HTR-8/SVneo (cell line): ENCODE data around the gene CYP4F3.
"Not testable (repeated sequence)": the region's sequence is repeated elsewhere in the genome, so short reads cannot be mapped to it uniquely, and the experiment has no call there.

Source experiments
- DNase-seq: peaks from one replicate; pipeline ENCODE4 v3.0.0; 2011; ENCODE audit warnings: low spot score, mixed read lengths; ENCODE audit not compliant: insufficient read length
- FAIRE-seq: peaks from 2 replicates; lab custom pipeline; 2011; peaks lifted over from hg19 to GRCh38; lab: Jason Lieb, UNC

Gene CYP4F3, protein sequence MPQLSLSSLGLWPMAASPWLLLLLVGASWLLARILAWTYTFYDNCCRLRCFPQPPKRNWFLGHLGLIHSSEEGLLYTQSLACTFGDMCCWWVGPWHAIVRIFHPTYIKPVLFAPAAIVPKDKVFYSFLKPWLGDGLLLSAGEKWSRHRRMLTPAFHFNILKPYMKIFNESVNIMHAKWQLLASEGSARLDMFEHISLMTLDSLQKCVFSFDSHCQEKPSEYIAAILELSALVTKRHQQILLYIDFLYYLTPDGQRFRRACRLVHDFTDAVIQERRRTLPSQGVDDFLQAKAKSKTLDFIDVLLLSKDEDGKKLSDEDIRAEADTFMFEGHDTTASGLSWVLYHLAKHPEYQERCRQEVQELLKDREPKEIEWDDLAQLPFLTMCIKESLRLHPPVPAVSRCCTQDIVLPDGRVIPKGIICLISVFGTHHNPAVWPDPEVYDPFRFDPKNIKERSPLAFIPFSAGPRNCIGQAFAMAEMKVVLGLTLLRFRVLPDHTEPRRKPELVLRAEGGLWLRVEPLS

DNA sequence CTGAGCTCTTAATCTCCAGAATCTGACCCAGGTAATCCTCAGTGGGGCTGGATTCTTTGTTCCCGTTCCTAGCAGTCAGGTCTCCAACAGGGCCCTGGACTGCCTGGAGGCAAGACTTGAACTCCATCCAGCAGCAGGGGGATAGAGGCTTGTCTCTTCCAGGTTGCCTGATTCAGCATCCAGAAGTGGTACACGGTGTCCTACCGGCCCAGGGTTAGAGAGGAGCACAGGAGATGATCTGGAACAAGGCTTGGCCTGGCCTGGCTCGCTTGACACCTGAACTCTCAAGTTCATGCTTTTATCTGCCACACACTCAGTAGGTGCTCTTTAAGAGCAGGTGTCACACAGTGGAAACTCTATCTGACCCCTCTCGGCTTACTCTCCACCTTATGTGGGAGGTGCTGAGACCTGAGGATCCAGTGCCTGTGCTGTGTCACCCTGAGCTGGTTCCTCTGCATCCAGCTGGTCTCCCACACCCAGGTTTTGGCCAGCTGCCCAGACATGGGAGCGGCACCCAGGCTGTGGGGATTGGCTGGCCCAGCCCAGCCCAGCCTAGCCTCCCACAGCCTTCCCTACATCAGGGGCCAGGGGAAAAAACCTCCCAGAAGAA, at the start of gene CYP4F3:
TSS of gene CYP4F3 (plus strand) at position 604 of the 610 bp plus-strand sequence. CDS start 519 bp downstream, outside the sequence.
- FAIRE-seq: no peak
- no peak for DNase-seq

DNA sequence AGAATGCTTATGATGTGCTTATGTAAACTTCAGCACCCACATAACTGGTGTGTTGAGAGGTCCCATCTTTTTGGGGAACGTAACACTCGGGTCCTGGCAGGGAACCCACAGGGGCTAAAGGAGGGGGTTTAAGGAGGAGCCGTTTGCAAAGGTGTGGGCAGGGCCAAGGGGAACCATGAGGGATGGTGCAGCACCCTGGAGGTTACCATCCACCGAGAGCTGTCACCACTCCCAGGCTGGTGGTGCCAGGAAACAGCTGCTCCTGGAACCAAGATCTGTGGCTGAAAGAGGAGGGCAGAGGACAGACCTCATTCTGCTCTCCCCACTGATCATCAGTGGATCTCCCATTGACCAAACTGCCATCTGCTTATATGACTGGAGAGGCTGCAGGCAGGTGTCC, 48.9 kb upstream of the CYP4F3 start:
- FAIRE-seq: no peak
- no peak for DNase-seq

DNA sequence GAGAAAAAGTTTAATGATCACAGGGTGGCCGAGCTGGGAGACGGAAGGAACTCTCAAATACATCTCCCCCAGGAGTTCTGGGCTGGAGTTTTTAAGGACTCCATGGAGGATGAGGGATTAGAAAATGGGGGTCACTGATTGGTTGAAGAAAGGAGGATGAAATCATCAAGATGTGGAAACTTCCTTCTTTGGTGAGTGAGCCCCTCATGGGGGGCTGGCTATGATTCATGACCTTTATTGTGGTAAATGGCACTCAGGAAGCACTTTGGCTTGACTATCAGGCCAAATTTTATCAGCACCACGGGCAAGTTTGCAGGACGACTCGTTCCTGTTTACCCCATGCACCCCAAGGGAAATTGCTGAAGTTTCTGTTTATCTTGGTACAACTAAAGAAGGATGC, 48.2 kb upstream of the CYP4F3 start:
- DNase-seq, FAIRE-seq: not testable (repeated sequence)

DNA sequence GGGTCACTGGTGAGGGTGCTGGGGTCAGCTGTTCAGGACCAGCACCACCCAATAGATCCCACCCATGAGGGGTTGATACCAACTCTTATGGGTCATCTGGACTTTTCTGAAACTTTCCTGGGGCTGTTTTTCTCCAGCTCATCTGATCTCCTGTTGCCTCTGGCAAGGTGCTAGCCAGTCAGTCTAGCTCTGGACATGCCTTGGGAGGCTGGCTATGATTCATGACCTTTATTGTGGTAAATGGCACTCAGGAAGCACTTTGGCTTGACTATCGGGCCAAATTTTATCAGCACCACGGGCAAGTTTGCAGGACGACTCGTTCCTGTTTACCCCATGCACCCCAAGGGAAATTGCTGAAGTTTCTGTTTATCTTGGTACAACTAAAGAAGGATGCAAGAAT, 46.9 kb upstream of the CYP4F3 start:
- not testable (repeated sequence) for DNase-seq, FAIRE-seq

DNA sequence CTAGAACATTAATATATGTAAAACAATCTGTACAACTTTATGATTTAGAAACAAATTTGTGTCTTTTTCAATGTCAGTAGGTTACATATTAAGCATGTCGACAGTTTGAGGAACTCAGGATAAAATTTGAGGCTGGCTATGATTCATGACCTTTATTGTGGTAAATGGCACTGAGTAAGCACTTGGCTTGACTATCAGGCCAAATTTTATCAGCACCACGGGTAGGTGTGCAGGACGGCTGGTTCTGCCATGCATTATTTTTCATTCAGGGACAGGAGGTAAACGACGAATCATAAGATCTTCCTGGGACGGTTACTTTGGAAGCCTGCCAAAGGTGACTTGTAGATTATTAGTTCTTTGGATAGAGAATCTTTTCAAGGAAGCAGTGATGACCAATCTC, 45.6 kb upstream of the CYP4F3 start:
- no peak for DNase-seq
- no peak for FAIRE-seq

DNA sequence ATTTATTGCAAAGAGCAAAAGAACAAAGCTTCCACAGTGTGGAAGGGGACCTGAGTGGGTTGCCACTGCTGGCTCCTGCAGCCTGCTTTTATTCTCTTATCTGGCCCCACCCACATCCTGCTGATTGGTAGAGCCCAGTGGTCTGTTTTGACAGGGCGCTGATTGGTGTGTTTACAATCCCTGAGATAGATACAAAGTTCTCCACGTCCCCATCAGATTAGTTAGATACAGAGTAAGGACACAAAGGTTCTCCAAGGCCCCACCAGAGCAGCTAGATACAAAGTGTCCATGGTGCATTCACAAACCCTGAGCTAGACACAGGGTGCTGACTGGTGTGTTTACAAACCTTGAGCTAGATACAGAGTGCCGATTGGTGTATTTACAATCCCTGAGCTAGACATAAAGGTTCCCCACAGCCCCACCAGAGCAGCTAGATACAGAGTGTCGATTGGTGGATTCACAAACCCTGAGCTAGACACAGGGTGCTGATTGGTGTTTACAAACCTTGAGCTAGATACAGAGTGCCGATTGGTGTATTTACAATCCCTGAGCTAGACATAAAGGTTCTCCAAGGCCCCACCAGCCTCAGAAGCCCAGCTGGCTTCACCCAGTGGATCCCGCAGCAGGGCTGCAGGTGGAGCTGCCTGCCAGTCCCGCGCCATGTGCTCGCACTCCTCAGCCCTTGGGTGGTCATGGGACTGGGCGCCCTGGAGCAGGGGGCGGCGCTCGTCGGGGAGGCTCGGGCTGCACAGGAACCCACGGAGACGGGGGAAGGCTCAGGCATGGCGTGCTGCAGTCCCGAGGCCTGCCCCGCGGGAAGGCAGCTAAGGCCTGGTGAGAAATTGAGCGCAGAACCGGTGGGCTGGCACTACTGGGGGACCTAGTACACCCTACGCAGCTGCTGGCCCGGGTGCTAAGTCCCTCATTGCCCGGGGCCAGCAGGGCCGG, 32.4 kb upstream of the CYP4F3 start:
- FAIRE-seq, DNase-seq: not testable (repeated sequence)

DNA sequence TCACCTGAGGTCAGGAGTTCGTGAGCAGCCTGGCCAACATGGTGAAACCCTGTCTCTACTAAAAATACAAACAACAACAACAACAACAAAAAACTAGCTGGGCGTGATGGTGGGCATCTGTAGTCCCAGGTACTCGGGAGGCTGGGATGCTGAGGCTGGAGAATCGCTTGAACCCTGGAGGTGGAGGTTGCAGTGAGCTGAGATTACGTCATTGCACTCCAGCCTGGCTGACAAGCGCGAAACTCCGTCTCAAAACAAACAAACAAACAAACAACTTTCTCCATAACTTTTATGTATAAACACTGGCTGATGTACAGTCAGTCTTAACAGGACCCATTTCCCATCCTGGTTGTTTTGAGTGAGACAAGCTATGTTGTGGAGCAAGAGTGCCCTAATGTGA, 31.4 kb upstream of the CYP4F3 start:
- FAIRE-seq: no peak
- DNase-seq: no peak

DNA sequence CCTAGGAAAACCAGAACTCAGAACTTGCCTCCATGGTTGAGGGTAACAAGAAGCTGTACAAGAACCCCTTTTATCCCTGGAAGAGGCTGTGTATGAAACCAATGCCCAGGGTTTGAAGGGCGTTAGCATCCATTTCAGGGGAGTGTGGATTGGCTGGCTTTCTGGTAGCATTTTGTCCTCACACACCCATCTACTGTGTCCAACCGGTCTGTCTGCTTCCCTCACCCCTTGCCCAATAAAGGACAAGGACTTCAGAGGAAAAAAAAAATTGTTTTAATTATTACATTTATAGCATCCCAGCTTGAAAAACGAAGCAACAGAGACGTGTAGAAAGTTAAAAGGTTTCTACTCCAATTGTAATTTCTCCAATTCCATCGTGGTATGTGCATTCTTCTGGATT, 28.4 kb upstream of the CYP4F3 start:
- no peak for DNase-seq

DNA sequence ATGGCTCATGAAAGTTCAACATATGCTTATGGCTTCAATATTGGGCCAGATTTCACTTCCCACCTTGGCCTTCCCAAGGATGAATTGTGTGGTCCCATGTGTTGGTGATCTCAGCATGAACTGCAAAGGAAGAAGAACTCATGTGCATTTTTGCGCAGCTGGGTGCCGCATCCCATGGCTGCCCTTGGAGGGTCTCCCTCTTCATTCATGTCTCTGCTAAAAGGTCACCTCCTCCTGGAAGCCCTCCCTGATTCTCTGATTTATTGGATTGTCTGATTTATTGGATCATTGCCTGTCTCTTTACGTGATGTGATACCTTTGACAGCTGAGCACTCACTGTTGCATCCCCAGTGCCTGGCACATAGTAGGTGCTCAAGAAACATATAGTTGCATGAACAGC, 27.4 kb upstream of the CYP4F3 start:
- DNase-seq: no peak
- no peak for FAIRE-seq

More for the DNA sequence above, 28.4 kb upstream of the CYP4F3 start:
- FAIRE-seq: no peak

DNA sequence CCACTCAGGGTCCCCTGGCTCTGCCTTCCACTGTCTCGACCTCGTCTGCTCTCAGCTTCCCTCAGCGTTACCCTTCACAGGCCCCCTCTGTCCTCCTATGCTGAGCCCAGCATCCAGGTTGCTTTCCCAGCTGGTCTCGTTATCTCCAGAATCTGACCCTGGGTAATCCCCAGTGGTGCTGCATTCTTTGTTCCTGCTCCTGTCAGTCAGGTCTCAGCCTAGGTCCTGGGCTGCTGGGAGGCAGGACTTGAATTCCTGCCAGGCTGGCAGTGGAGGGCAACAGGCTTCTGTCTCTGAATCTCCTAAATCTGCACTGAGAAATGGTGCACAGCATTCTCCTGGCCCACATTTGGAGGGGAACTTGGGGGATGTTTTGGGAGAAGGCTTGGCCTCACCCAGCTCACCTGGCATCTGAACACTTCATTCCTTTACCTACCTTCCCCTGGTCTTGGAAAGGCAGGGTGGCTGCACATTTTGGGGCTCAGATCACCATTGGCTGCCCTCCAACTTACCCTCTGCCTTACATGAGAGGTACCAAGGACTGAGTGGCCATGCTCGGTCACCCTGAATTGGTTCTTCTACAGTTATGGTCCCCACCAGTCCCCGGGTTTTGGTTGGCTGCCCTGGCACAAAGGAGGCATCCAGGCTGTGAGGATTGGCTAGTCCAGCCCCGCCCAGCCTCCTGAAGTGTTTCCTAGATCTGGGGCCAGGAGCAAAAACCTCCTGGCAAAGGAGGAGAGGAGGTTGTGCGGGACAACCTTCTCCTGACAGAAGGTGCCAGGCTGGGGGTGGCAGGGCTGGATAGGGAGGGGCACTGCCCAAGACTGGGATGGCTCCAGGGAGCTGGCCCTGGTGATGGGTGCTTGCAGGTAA, 26.0 kb upstream of the CYP4F3 start, which contains the start of gene CYP4F8:
TSS of gene CYP4F8 (plus strand) at position 712 of the 873 bp plus-strand sequence. CDS start 399 bp downstream, outside the sequence.
- FAIRE-seq: no peak
- DNase-seq: no peak

DNA sequence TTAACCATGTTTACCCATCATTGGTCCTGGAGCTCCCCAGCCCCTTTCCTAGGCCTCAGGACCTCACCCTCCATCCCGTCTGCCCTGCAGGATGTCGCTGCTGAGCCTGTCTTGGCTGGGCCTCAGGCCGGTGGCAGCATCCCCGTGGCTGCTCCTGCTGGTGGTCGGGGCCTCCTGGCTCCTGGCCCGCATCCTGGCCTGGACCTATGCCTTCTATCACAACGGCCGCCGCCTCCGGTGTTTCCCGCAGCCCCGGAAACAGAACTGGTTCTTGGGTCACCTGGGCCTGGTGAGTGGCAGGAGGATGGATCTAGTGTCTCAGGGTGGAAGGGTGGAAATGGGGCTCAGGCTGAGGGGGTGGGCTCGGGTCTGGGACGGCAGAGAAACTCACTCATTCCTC, 25.2 kb upstream of the CYP4F3 start:
- FAIRE-seq (no peak), DNase-seq (no peak)

DNA sequence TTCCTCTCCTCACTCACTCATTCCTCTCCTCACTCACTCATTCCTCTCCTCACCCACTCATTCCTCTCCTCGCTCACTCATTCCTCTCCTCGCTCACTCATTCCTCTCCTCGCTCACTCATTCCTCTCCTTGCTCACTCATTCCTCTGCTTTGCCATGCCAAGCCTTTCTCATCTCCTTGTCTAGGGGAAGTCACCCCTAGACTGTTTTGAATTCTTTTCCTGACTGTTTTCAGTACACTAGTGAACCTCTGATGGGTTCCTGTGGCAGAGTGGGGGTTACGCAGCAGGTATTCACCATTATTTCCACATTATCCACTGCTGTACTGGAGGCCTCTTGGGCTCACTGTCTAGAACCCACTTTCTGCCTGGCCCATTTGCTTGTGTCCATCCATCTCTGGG, 24.5 kb upstream of the CYP4F3 start:
- no peak for FAIRE-seq

DNA sequence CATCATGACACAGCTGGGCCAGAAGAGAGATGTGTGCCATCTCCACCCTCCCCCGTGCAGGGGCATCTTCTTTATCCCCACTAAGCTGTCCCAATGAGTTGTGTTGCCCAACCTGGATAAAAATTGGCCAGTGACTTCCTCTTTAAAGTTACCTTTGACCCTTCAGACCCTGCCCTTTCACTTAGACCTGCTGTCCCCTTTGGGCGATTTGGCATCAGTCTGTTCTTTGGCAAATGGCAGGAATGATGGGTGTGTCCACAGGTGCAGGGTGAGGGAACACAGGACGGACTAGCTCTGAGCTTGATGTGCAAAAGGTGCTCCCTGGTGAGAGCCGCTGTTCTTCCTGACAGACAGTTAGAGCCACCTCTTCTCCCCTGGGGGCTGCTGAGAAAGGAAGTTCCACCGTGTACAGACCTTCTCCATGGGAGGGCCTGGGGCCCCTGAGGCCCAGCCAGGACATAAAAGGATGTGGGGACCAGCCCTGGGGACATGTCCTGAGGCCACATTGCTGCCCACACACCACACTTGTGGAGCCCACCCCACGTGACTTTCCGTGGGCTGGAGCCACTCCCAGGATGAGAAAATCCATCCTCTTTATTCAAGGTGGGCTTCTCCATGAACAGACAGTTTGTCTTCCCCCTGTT, 23.9 kb upstream of the CYP4F3 start:
- DNase-seq: no peak
- no peak for FAIRE-seq

More for the DNA sequence above, 24.5 kb upstream of the CYP4F3 start:
- DNase-seq: no peak

DNA sequence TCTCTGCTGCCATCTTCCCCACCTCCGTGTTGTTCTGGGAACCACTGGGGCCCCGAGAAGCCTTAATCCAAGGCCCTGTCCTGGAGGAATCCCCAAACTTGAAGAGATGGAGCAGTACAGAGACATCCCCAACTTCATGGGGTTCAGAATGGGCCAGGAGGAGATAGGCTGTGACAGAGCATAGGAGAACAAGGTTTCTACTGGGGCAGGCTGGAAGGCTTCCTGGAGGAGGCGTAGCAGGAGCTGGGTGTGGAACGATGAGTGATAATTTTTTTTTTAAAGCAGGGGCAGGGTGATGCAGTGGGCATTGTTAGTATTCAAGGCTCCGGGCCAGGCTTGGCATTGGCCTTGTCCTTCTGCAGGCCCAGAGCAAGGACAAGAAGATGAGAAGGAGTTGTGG, 22.4 kb upstream of the CYP4F3 start:
- DNase-seq (no peak), FAIRE-seq (no peak)

DNA sequence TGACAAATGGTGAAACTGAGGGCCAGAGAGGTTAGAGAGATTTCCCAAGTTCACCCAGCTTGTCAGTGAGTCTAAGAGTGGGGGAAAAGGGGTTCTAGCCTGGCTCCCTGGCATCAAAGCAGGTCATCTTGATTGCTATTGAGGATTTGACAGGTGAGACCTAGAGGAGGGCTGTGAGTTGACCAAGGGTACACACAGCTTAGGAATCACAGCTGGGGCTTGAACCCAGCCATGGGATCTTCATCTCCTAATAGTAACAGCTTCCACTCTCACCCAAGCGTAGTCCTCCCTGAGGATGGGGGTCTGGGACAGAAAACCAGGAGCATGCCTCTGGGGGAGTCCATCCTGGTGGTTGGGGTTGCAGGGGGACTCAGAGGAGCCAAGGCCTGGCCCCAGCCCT, 18.9 kb upstream of the CYP4F3 start:
- FAIRE-seq: no peak

DNA sequence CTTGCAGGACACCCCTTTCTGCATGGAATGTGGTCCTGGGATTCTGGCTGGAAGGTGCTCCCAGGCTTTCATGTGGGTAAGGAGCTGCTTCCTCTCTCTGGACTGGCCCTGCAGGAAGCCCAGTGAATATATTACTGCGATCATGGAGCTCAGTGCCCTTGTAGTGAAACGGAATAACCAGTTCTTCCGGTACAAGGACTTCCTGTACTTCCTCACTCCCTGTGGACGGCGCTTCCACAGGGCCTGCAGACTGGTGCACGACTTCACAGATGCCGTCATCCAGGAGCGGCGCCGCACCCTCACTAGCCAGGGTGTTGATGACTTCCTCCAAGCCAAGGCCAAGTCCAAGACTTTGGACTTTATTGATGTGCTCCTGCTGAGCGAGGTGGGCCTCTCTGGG, 17.7 kb upstream of the CYP4F3 start:
- DNase-seq (no peak), FAIRE-seq (no peak)

More for the DNA sequence above, 18.9 kb upstream of the CYP4F3 start:
- DNase-seq: no peak

DNA sequence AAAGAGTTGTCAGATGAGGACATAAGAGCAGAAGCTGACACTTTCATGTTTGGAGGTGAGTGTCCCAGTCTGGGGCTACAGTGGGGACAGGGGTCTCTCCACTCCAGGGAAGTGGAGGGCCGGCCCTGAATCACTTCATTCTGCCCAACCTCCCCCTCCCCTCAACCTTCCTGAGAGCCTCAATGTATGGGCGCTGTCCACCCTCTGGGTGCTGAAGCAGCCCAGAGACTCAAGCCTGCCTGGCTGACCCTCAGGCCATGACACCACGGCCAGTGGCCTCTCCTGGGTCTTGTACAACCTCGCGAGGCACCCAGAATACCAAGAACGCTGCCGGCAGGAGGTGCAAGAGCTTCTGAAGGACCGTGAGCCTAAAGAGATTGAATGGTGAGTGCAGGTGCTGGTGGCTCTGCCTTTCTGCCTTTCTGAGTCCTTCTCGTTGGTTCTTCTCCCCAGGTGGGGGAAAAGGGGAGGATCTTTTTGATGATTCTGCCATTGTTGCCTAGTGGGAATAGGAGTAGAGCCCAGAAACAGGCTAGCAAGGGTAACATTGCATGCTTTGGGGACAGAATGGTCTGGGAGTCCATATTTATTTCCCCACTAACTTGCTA, 16.9 kb upstream of the CYP4F3 start:
- no peak for DNase-seq
- no peak for FAIRE-seq

DNA sequence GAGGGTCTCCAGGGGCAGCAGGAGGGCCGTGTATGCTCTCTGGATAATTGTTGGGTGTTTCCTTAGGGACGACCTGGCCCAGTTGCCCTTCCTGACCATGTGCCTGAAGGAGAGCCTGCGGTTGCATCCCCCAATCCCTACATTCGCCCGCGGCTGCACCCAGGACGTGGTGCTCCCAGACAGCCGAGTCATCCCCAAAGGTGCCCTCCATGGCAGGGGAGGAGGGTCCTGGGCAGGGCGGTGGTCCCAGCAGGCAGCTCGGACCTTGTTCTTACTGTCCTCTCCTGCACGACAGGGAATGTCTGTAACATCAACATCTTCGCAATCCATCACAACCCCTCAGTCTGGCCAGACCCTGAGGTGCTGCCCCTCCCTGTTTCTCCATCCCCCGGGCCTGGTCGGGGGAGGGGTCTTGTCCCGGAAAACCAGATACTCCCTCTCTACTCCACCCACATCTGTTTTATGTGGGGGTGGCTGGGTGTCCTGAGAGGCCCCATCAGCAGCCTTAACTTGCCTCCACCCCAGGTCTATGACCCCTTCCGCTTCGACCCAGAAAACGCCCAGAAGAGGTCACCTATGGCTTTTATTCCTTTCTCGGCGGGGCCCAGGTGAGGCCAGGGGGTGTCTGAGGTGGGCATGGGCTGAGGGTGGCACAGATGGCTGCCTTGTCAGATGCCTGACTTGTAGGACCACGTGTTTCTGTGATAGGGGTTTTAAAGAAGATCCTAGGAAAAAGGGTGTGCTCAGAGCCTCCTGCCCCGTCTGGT, 12.3 kb upstream of the CYP4F3 start:
- DNase-seq: no peak
- peak; percentile 28 for FAIRE-seq
